GM10847 (cell line): ENCODE measurements around the gene PAX2.

ENCODE experiments used
- POLR2A ChIP-seq: IDR thresholded peaks from 2 replicates; pipeline ENCODE4 v1.6.1; 2011; ENCODE audit not compliant: insufficient read length; ENCODE audit errors: extremely low read depth

Gene PAX2

GRCh38 chr10:100841528-100841927, 96.1 kb downstream of the PAX2 start:
- no peak for TF ChIP-seq POLR2A

GRCh38 chr10:100847440-100847839, 102.1 kb downstream of the PAX2 start:
- no peak for TF ChIP-seq POLR2A

GRCh38 chr10:100848770-100849169, 103.4 kb downstream of the PAX2 start:
- no peak for TF ChIP-seq POLR2A

- TF ChIP-seq POLR2A = no peak
Measured at GRCh38 chr10:100858261-100858660, 112.9 kb downstream of the PAX2 start.

GRCh38 chr10:100858747-100859483, 113.5 kb downstream of the PAX2 start:
- no peak for TF ChIP-seq POLR2A

GRCh38 chr10:100859484-100859763, 114.0 kb downstream of the PAX2 start:
- TF ChIP-seq POLR2A = no peak

GRCh38 chr10:100863433-100863832, 118.1 kb downstream of the PAX2 start:
- TF ChIP-seq POLR2A = no peak

- no peak for TF ChIP-seq POLR2A
Measured at GRCh38 chr10:100864036-100864885, 118.9 kb downstream of the PAX2 start.

GRCh38 chr10:100864978-100865377, 119.6 kb downstream of the PAX2 start:
- TF ChIP-seq POLR2A = no peak

GRCh38 chr10:100866010-100866409, 120.6 kb downstream of the PAX2 start:
- TF ChIP-seq POLR2A = no peak

GRCh38 chr10:100866575-100867098, 121.3 kb downstream of the PAX2 start:
- no peak for TF ChIP-seq POLR2A

- no peak for TF ChIP-seq POLR2A
Measured at GRCh38 chr10:100867261-100867963, 122.0 kb downstream of the PAX2 start.

GRCh38 chr10:100868382-100868781, 123.0 kb downstream of the PAX2 start:
- TF ChIP-seq POLR2A = no peak

GRCh38 chr10:100869399-100869798, 124.0 kb downstream of the PAX2 start:
- TF ChIP-seq POLR2A = no peak

GRCh38 chr10:100872034-100872791, 126.8 kb downstream of the PAX2 start:
- no peak for TF ChIP-seq POLR2A
